ENCODE data around the gene TTC23.

The TTC23 gene

DNA sequence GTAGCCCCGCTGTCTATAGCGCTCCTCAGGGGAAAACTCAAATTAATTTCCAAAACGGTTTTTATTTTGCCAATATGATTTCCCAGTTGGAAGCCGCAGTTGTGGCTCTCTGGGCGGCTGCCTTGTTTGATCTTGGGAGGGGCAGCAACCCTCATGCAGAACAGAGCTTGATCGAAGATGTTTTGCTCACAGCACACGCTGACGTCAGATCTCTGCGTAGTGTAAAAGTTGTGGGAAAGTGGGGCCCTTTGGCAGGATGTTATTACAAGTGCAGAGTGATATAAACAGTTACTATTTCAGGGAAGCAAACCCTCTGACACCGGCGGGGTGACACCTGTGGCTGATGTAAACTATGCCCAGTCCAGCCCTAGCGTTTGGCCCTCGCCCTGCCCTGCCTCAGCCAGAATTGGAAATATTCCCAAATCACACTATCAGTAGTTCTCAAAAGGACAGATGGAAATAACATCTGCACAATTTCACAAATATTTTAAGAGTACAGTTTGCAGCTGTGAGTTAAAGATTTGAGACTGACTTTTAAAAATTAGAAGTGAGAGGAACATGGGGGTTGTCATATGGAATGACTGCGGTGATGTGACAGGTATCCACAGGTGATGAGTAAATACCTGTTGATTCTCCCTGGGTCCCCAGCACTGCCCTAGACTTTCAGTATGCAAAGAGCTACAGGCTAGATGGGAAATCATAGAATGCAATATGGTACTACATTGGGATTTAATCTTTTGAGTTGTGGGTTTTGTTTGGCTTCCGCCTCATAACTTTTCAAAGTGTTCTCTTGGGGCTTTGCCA is 142.8 kb downstream of the TTC23 start:
- in situ Hi-C loops (cut with MboI; ENCODE audit: low sequenced_read_pairs) = no loop called here

DNA sequence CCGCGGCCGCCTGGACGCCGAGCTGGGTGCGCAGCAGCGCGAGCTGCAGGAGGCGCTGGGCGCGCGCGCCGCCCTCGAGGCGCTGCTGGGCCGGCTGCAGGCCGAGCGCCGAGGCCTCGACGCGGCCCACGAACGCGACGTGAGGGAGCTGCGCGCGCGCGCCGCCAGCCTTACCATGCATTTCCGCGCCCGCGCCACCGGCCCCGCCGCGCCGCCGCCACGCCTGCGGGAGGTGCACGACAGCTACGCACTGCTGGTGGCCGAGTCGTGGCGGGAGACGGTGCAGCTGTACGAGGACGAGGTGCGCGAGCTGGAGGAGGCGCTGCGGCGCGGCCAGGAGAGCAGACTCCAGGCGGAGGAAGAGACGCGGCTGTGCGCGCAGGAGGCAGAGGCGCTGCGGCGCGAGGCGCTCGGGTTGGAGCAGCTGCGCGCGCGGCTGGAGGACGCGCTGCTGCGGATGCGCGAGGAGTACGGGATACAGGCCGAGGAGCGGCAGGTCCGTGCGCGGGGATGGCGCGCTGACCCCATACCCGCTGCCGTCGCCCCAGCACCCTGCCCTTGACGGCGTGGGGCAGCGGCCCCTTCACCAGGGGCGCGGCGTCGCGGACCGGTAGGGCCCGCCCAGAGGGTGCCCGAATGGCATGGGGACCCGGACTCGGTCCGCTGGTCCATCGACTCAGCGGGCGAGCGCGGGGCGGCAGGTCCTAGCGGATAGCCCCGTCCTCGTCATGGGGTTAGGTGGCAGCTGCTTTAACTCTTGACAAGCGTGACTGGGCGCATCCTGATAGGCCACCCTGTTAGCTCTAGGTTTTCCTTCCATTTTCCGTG is 143.7 kb downstream of the TTC23 start:
- in situ Hi-C loops (cut with MboI; ENCODE audit: low sequenced_read_pairs) = no loop called here

DNA sequence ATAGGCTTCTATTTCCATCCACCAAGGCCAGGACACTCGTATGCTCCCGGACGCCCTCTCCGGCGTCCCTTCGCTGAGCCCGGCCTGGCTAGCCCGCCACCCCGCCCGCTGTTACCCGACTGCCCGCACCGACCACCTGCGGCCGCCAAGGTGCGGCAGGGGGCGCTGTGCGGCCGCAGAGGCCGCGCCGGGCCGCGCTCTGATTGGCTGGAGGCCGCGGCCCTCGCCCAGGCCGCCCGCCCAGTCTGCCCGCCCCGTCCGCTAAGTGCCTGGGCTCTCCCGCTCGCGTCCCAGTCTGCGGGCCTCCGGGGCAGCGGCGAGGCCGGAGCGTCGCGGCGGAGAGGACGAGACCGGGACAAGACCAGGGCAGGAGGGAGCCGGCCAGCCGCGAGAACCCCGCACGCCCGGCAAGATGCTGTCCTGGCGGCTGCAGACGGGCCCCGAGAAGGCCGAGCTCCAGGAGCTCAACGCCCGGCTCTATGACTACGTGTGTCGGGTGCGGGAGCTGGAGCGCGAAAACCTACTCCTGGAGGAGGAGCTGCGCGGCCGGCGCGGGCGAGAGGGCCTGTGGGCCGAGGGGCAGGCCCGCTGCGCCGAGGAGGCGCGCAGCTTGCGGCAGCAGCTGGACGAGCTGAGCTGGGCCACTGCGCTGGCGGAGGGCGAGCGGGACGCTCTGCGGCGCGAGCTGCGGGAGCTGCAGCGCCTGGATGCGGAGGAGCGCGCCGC is 144.4 kb downstream of the TTC23 start, which contains the start of gene SYNM:
Gene SYNM, plus strand, starts transcription at position 293 of the 726 bp plus-strand sequence. Its CDS starts 120 bp downstream, at position 413.
- in situ Hi-C loops (cut with MboI; ENCODE audit: low sequenced_read_pairs) = no loop called here

DNA sequence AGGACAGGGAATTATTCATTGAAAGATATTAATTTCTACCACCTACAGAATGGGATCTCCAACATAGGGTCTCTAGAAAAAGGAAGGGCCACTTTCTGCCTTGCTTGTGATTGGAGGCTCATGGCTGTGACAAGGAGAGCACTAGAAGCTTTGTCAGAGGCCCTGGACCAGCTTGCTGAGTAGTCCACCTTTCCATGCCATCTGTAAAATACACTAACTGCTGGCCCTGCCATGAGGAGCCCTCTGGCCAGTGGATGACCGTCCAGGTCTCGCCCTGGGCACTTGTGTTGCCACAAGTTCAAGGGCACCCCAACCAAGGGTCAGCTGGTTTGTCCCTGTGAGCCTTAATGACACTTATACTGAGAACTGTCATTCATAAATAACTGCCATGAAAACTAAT is 146.1 kb downstream of the TTC23 start:
- in situ Hi-C loops (cut with MboI; ENCODE audit: low sequenced_read_pairs) = no loop called here

DNA sequence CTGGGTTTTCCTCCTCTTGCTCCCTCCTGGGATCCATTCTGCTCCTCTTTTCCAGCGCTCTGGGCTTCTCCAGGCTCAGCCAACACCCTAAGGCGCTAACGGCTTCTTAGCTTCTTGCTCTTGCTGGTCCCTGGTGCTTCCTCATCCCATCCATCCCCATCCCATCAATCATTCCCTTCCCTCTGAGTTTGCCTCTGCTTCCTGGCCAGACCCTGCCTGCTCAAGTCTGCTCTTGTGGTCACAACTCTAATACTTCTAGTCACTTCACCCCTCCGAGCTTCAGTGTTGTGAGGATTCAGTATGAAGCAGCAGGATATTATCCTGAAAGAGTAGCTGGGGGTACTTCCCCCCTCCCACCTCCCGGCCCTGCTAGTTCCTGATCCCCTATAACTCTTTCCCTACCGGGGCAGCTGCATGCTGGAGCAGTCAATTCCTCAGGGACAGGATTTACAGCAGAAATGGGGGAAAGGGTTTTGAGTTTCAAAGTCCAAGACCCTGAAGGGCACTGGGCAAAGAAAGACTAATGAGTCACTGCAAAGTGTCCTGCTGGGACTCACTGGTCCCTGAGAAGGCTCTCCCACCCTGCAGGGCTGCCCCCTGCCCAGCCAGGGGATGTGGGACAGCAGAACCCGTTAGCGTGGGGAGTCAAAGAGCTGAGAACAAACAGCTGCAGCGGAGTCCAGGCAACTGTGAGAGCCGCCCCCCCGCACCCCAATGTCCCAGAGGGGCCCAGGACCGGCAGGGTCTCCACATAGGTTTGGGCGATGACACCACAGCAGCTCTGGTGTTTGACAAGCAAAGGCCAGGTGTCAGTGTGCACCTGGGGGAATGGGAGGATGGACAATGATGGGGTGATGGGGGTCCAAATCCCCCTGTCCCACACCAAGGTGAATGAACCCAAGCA is 146.8 kb downstream of the TTC23 start:
- in situ Hi-C loops (cut with MboI; ENCODE audit: low sequenced_read_pairs) = no loop called here

DNA sequence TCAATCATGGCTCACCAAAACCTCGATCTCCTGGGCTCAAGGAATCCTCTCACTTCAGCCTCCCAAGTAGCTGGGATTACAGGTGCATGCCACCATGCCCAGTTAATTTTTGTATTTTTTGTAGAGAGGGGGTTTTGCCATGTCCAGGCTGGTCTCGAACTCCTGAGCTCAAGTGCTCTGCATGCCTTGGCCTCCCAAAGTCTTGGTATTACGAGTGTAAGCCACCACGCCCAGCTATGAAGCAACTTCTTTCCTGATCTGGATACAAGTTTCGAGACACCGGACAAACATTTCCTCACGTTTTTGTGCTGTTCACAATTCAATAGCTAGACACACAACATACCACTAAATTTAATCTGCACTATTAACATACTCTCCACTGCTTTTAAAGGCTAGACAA is 147.9 kb downstream of the TTC23 start:
- in situ Hi-C loops (cut with MboI; ENCODE audit: low sequenced_read_pairs) = no loop called here

DNA sequence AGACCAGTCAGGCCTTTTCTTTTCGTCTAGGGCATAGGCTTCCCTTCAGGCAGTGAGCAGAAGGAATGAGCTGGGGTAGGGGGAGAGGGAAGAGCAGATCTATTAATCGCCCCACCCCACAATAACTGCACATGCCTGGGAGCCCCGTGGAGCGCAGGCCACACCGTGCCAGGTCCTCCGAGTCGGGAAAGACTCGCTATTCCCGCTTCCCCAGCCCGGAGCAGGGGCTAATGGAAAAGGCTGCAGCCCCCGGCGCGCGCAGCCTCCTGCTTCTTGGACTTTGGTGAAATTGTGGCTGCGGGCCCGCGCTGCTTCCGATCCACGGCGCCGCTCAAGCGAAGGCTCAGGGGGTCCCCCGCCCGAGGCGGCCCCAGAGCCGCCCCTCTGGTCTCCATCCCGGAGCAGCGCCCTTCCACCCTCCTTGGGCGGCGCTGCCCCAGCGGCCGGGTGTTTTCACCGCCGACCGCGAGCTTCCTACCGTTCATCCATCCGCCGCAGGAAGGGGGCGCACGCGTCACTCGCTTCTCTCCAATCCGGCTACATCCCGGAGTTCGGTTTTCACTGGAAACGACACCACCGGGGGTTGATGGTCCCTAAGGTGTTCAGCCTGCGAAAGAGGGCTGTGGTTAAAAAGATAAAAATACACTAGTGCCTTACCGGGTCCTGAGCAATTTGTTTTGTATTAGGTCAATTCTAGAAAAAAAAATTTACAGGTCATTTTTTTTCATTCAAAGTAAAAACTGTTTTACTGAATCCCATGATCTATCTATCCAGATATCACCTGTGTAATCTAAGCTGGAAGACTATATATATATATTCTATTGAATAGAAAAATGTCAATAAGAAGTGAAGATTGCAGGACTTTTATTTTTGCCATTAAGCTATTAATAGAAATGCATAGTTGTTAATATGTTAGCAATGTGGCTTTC is 148.9 kb downstream of the TTC23 start:
- in situ Hi-C loops (cut with MboI; ENCODE audit: low sequenced_read_pairs) = no loop called here

DNA sequence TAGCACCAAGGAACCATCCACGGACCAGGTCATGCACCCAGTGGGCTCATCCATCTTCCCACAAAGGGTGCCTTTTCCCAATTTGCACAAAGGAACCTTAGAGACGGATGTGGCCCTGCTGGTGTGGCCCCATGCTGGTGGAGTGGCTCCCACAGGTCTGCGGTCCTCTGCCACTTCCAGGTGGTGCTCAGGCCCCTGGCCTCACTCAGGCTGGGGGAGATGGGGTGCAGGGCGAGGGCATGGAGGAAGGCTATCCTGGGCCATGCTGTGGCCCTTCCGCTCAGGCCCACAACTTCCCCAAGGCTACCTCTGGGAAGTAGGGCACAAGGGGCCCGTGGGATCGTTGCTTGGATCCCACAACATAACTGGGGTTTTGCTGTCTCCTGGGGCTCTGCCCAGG is 149.7 kb downstream of the TTC23 start:
- in situ Hi-C loops (cut with MboI; ENCODE audit: low sequenced_read_pairs) = no loop called here

DNA sequence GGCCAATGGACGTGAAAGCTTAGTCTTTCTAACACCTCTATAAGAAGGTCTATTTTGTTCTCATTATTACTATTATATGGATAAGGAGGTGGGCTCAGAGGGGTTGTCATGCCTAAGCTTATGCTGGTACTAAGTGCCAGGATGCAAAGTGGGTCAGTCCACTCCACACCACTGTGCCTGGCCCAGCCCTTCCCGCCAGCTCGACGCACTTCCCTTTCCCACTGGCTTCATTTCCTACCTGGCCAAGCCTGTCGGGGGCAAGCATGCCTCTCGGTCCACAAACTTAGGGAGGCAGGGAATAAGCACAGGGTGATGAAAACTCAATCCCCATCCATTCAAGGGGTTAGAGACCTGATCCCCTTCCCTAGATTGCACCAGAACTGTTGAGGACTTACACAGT is 150.4 kb downstream of the TTC23 start:
- in situ Hi-C loops (cut with MboI; ENCODE audit: low sequenced_read_pairs) = no loop called here

DNA sequence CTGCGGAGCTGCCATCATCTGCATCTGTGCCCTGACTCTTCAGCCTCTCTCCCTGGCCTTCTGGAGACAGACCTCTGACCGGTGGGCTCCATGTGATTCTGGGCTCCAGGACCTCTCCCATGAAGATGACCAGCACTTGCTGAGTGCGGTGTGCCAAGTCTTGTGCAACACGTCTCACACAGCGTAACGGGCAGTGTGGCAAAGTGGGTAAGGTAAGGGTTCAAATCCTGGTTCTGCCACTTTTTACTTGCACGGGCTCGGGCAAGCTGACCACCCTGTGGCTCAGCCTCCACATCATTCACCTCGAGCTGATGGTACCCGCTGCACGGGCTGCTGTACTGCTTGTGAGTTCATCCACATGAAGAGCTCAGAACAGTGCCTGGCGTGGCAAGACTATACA is 151.0 kb downstream of the TTC23 start:
- in situ Hi-C loops (cut with MboI; ENCODE audit: low sequenced_read_pairs) = no loop called here

DNA sequence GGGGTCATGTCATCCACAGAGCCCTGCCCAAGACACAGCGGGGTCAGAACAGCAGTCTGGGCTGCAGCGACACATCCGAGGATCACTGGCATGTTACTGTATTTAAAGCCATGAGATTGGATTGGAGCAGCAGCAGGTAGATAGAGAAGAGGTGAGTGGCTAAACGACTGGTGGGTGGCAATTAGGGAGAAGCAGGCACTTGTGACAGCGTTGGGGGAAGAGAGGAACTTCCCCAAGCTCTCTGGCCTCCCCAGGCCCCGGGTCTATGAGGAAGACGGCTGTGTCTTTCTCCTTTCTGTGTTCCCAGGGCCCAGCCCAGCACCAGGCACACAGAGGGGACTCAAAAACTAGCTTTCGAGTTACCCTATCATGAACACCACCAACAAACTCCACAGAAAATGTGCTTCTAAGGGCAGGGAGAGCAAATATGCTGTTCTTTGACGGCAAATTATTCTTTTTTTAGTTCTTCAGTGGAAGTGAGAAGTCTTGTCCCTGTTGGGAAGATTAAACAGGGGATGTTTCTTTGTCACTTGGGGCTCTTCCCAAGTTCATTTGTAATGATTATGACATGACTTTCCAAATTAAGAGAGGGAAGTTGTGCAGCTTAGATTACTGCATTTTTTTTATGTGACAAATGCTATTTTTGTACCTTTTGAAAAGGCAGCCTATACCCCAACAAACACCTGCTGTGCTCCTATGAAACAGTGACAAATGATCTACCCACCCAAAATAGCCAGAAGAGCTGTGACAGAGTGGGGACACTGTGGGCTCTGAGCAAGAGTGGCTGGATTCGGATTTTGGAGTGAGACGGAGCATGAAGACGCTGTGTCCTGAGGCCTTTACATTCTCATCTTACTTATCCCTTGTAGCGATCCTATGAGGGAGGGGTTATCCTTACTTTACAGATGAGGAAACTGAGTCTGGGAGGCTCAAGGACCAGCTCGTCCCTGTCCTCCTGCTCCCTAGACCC is 151.7 kb downstream of the TTC23 start:
- in situ Hi-C loops (cut with MboI; ENCODE audit: low sequenced_read_pairs) = no loop called here

DNA sequence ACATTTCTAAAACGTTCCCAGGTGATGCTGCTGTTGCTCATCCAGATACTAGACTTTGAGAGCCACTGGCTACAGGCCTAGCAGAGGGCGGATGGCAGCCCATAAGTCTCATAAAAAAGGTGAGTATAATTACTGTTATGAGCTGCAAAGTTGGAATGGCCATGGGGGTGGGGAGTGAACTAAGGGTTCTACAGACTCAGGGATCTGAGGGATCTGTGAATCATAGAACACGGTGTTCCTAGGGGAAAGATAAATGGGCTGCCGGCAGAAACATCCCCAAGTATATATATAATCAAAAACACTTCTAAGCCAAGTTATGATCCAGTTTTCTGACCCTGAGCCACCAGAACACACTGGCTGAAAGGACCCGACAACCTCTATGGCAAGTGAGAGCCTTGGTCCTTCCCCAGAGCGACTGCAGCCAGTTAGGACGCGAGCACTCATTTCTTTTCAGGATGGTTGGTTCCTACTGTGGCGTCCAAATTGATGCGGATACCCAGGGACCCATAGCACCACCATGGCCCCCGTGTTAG is 152.4 kb downstream of the TTC23 start:
- in situ Hi-C loops (cut with MboI; ENCODE audit: low sequenced_read_pairs) = no loop called here

DNA sequence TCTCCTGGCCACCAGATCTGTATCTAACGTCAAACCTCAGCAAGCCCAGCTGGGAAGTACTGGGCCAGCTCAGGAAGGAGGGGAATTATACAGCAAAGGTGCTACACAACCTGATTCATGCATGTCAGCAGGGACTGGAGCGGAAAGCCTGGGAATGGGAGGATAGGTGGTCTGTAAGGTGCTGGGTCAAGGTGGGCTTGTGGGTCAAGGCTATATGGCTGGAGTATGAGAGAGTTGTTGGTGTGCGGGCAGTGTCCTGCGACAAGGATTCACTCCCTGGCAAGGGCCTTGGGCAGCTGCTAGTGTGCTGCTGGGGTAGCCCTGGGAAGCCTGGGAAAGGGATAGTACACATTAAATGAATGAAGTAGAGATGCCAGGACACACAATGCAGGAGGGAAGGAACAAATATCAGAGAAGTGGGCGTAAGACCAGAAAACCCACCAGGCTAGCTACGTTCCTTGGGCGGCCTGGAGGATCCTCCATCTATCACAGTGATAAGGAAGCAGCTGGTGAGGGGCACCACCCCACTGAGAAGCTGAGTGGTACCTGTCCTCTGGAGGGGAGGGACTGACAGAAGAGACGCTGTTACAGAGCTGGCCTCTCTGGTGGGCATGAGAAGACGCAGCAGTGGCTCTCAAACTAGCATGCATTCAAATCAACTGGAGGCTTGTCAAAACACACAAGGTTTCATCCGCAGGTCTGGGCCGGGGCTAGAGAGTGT is 153.0 kb downstream of the TTC23 start:
- in situ Hi-C loops (cut with MboI; ENCODE audit: low sequenced_read_pairs) = no loop called here

DNA sequence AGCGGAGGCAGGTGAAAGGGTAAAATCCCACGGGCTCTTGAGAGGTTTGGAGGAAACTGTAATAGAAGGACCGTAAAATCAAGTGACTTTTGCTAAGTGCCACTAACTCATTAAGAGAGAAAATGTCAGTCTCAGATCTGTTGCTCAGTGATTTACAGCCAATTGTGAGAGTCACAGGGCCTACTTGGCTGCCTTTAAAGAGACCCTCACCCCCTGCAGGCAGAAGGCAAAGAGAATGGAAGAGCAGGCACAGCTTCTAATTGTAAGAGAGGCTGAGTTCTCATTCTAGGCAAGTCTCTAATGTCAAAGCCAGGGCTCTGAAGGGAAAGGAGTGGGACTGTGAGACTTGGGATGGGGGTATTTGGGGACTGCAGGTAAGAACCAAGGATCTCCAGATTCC is 153.8 kb downstream of the TTC23 start:
- in situ Hi-C loops (cut with MboI; ENCODE audit: low sequenced_read_pairs) = no loop called here

DNA sequence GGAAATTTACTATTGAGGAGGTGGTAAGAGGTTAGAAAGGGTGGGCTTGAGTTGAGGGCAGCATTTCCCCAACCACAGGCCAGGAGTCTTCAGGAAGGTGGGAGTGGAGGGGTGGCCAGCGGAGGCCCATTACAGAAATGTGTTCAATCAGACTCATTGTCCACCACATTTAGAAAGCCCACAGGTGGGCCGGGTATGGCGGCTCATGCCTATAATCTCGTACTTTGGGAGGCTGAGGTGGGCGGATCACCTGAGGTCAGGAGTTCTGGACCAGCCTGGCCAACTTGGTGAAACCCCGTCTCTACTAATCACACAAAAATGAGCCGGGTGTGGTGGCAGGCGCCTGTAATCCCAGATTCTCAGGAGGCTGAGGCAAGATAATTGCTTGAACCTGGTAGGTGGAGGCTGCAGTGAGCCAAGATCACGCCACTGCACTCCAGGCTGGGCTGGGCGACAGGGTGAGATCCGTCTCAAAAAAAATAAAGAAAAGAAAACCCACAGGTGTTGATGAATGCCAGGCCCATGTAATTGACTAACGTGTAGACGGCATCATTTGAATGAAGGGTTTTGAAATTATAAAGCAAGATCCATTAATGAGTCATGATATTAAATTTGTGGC is 156.7 kb downstream of the TTC23 start:
- in situ Hi-C loops (cut with MboI; ENCODE audit: low sequenced_read_pairs) = no loop called here

DNA sequence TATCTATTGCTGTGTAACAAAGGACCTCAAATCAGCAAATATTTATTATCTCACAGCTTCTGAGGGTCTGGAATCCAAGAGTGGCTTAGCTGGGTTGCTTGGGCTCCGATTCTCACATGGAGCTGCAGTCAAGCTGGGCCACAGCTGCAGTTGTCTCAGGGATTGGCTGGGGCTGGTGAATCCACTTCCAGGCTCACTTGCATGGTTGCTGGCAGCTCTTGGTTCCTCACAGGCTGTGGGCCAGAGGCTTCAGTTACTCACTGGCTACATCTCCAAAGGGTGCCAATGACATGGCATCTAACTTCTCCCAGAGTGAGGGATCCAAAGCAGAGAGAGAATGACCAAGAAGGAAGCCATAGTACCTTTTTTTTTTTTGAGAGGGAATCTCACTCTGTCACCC is 158.4 kb downstream of the TTC23 start:
- in situ Hi-C loops (cut with MboI; ENCODE audit: low sequenced_read_pairs) = no loop called here

All from hTERT RPE-1 (cell line).